ENCODE data around the gene KIF18B.

- TF ChIP-seq CTCF (IDR thresholded peaks at IDR 0.05) (no peak), POLR2A (IDR thresholded peaks at IDR 0.05) (no peak), EP300 (IDR thresholded peaks at IDR 0.05) (no peak)
Observed at GRCh38 chr17:44914698-44915271, 32.8 kb downstream of the KIF18B start.
